Common myeloid progenitor, CD34-positive (primary cell): ENCODE data around the gene PIGM.

Experiments used
- CTCF ChIA-PET: fragments of 350-600 bp; sonication (Branson Sonifier 250); formaldehyde crosslinking; loops from one replicate; lab custom pipeline; 2021; ENCODE audit warnings: antibody characterized with exemption; lab: Charles Lee
- POLR2A ChIA-PET: fragments of 350-600 bp; sonication (Branson Sonifier 250); formaldehyde crosslinking; loops from one replicate; lab custom pipeline; 2021; ENCODE audit warnings: antibody characterized with exemption; lab: Charles Lee
- DNase-seq, 3 donors: peaks; one replicate each; pipeline versions ENCODE4 v3.0.0 to v3.0.0-alpha.2; 2013
- H3K27ac ChIP-seq, 2 experiments: 1 replicate in 1 of 2; 2 replicates in 1 of 2; pipeline ENCODE4 v1.7.0; 2013; ENCODE audit warnings: inconsistent platforms in 2 of 2, low read length in 2 of 2, mild to moderate bottlenecking in 2 of 2, low read depth in 1 of 2, moderate library complexity in 1 of 2; ENCODE audit not compliant: severe bottlenecking in 2 of 2, insufficient read depth in 1 of 2, poor library complexity in 1 of 2
- H3K27me3 ChIP-seq, 5 experiments: replicated peaks in 2 of 5; 1 replicate in 3 of 5; 2 replicates in 2 of 5; pipeline versions ENCODE4 v1.6.1 to v1.7.0; 2013; ENCODE audit warnings: low read length in 4 of 5, mild to moderate bottlenecking in 2 of 5, moderate library complexity in 2 of 5, inconsistent platforms in 1 of 5; ENCODE audit not compliant: insufficient read depth in 5 of 5, control insufficient read depth in 4 of 5
- H3K36me3 ChIP-seq, 4 experiments: 1 replicate in 2 of 4; 2 replicates in 2 of 4; pipeline versions ENCODE4 v1.6.1 to v1.7.0; 2013; ENCODE audit warnings: low read length in 3 of 4, control low read depth in 1 of 4, mild to moderate bottlenecking in 1 of 4; ENCODE audit not compliant: control insufficient read depth in 4 of 4, insufficient read depth in 4 of 4
- H3K4me1 ChIP-seq, 4 experiments: 1 replicate in 3 of 4; 2 replicates in 1 of 4; pipeline versions ENCODE4 v1.6.1 to v1.7.1; 2013; ENCODE audit warnings: low read length in 3 of 4, mild to moderate bottlenecking in 3 of 4, control low read depth in 1 of 4, inconsistent platforms in 1 of 4, moderate library complexity in 1 of 4; ENCODE audit not compliant: control insufficient read depth in 4 of 4, insufficient read depth in 4 of 4; ENCODE audit errors: control extremely low read depth in 1 of 4
- H3K4me3 ChIP-seq, 7 experiments: 1 replicate in 4 of 7; 2 replicates in 3 of 7; pipeline versions ENCODE4 v1.5.1 to v1.7.0; 2013; ENCODE audit warnings: mild to moderate bottlenecking in 7 of 7, low read length in 6 of 7, moderate library complexity in 6 of 7, inconsistent platforms in 2 of 7, low read depth in 2 of 7, control low read depth in 1 of 7; ENCODE audit not compliant: insufficient read depth in 4 of 7, control insufficient read depth in 1 of 7; ENCODE audit errors: extremely low read depth in 1 of 7
- H3K9me3 ChIP-seq, 5 experiments: 1 replicate in 4 of 5; 2 replicates in 1 of 5; pipeline versions ENCODE4 v1.6.1 to v1.7.1; 2013; ENCODE audit warnings: low read length in 4 of 5, mild to moderate bottlenecking in 2 of 5, inconsistent platforms in 1 of 5, low read depth in 1 of 5, moderate library complexity in 1 of 5; ENCODE audit not compliant: control insufficient read depth in 4 of 5, insufficient read depth in 2 of 5; ENCODE audit errors: control extremely low read depth in 1 of 5
- WGBS: methylation state at CpG from one replicate; pipeline ENCODE4 v1.1.5; 2013; ENCODE audit not compliant: insufficient coverage; 5-methylcytosine and 5-hydroxymethylcytosine counted together

The PIGM gene

DNA sequence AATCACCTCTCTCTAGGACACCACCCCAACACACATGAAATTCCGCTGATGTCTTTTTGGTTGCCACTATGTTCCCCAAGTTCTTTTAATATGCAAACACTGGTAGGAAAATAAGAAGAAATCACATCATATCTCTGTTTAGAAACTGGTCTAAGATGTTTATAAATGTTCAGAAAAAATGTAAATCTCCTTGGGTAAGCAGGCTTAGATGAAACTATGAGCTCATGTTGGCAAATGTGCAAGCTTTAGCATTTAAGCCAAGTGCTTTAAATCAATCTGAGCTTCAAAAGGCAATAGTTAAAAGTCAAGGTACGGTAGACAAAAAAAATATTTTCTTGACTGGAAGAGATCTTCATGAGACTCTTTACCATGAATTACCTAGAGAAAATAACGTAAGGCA lies 52.5 kb downstream of the PIGM start:
- ChIA-PET CTCF (no interaction called here), POLR2A (interaction anchor here (0.6 kb wide), 1 partner anchor 182 kb away, joined by 3 read pairs; no protein-coding TSS in a partner anchor)
- Histone ChIP-seq H3K9me3 (no peaks in the 10 kb centered on the region), H3K36me3 (no peaks in the 10 kb centered on the region), H3K4me1 (no peaks in the 10 kb centered on the region), H3K27me3 (peaks cover 0 to 19% (median 5%) of the 10 kb centered on the region in 5 experiments), H3K4me3 (no peak overlapping the region), H3K27ac (no peak overlapping the region)
- DNase-seq: no peak
- WGBS: no CpG with 5 or more reads among the region's 3 CpGs

DNA sequence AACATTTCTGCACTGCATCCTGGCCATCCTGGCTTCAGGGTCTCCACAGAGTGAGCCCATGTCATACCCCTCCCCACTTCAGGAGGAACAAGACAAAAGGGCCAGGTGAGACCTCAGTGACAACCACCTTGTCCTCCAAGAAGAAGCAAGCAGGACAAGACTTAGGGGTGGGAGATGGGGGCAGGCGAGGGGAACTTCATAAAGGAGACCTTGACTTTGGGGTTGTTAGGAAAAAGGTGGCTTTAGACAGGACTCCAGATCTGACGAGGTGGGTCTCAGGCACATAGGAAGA lies 53.7 kb downstream of the PIGM start:
- WGBS: 90% methylated on average over 2 of the region's 2 CpGs
- peaks cover 0 to 19% (median 5%) of the 10 kb centered on the region in 5 experiments for H3K27me3 ChIP-seq
- DNase-seq: no peak
- no peaks in the 10 kb centered on the region for H3K36me3 ChIP-seq
- ChIA-PET CTCF (no interaction called here), POLR2A (no interaction called here)
- no peak overlapping the region for H3K4me3 ChIP-seq
- H3K4me1 ChIP-seq: no peaks in the 10 kb centered on the region
- H3K27ac ChIP-seq: no peak overlapping the region
- no peaks in the 10 kb centered on the region for H3K9me3 ChIP-seq

- Histone ChIP-seq H3K4me3 (no peak overlapping the region), H3K27me3 (peaks cover 0 to 19% (median 5%) of the 10 kb centered on the region in 5 experiments), H3K4me1 (no peaks in the 10 kb centered on the region), H3K27ac (no peak overlapping the region), H3K36me3 (no peaks in the 10 kb centered on the region), H3K9me3 (no peaks in the 10 kb centered on the region)
- 92% methylated on average over 4 of the region's 6 CpGs for WGBS
- no peak for DNase-seq
- ChIA-PET POLR2A (no interaction called here), CTCF (interaction anchor here (1.4 kb wide), 1 partner anchor 28 kb away, joined by 3 read pairs; no protein-coding TSS in a partner anchor)
Measured at GRCh38 chr1:159977364-159978106, 54.3 kb downstream of the PIGM start.
